ENCODE measurements around the gene TXNDC12.
"Not testable (repeated sequence)": the region's sequence is repeated elsewhere in the genome, so short reads cannot be mapped to it uniquely, and the experiment has no call there.

The TXNDC12 gene

DNA sequence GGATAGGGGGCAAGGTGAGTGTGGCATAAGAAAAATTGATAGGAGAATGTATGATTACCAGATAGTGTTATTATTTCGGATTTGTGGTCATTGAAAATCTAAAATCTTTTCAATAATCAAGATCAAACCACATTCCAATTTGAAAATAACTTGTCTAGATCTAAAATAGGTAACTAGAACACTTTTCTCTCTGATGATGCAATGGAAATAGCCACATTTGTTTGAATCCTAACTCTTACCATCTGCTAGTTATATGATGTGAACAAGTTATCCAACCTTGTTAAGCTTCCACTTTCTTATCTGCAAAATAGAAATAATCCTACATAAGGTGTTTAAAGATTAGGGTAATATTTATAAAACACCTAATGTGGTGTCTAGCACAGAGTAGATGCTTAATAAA is 4.9 kb upstream of the TXNDC12 start:
- no peak overlapping the region for H3K9ac ChIP-seq (ENCODE audit: low read length)
- H3K27ac ChIP-seq (ENCODE audit: low read depth, low read length): no peak overlapping the region
- no peaks in the 10 kb centered on the region for H3K27me3 ChIP-seq (ENCODE audit: control insufficient read depth, insufficient read depth, low read length)
- no peak overlapping the region for H3K4me3 ChIP-seq (ENCODE audit: low read length)
- peaks cover 6% of the 10 kb centered on the region for H3K36me3 ChIP-seq (ENCODE audit: control insufficient read depth, insufficient read depth, low read length)
- H3K4me1 ChIP-seq (ENCODE audit: control insufficient read depth, insufficient read depth, low read length): peaks cover 7% of the 10 kb centered on the region

- H3K4me1 ChIP-seq (ENCODE audit: control insufficient read depth, insufficient read depth, low read length): peaks cover 10% of the 10 kb centered on the region
- peaks cover 6% of the 10 kb centered on the region for H3K36me3 ChIP-seq (ENCODE audit: control insufficient read depth, insufficient read depth, low read length)
- H3K27me3 ChIP-seq (ENCODE audit: control insufficient read depth, insufficient read depth, low read length): no peaks in the 10 kb centered on the region
- no peak overlapping the region for H3K9ac ChIP-seq (ENCODE audit: low read length)
- H3K4me3 ChIP-seq (ENCODE audit: low read length): no peak overlapping the region
- H3K27ac ChIP-seq (ENCODE audit: low read depth, low read length): no peak overlapping the region
Measured at GRCh38 chr1:52059321-52059720, 4.3 kb upstream of the TXNDC12 start.

DNA sequence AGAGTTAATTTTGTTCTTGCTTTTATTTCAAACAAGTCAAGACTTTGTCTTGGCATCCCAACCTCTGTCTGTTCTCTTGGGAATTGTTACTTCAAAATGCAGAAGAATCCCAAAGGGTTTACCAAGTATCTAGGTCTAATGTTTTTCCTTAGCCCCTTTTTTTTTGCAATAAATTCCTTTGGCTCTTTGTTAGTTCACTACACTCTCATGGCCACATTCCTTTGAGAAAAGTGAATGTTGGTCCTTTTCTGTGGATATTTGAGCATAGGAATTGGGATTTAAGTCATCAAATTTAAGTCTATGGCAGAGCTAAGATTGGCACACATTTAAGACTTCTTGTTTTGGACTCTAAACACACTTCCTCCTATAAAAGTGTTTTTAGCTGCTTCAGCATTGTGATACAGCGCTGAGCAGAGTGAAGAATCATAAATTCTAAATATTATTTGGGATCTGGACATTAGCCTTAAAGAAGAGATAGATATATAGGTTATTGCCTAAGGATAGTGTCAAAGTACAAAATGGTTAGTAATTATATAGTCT is 3.0 kb upstream of the TXNDC12 start:
- Histone ChIP-seq H3K4me3 (ENCODE audit: low read length) (no peak overlapping the region), H3K9ac (ENCODE audit: low read length) (no peak overlapping the region), H3K4me1 (ENCODE audit: control insufficient read depth, insufficient read depth, low read length) (peaks cover 13% of the 10 kb centered on the region), H3K27ac (ENCODE audit: low read depth, low read length) (no peak overlapping the region), H3K36me3 (ENCODE audit: control insufficient read depth, insufficient read depth, low read length) (peaks cover 6% of the 10 kb centered on the region), H3K27me3 (ENCODE audit: control insufficient read depth, insufficient read depth, low read length) (no peaks in the 10 kb centered on the region)

GRCh38 chr1:52057255-52057654 is 2.3 kb upstream of the TXNDC12 start:
- H3K9ac ChIP-seq (ENCODE audit: low read length): no peak overlapping the region
- peak overlapping the region; percentile 76 for H3K4me3 ChIP-seq (ENCODE audit: low read length)
- H3K4me1 ChIP-seq (ENCODE audit: control insufficient read depth, insufficient read depth, low read length): peaks cover 13% of the 10 kb centered on the region
- no peaks in the 10 kb centered on the region for H3K27me3 ChIP-seq (ENCODE audit: control insufficient read depth, insufficient read depth, low read length)
- H3K36me3 ChIP-seq (ENCODE audit: control insufficient read depth, insufficient read depth, low read length): peaks cover 5% of the 10 kb centered on the region
- H3K27ac ChIP-seq (ENCODE audit: low read depth, low read length): no peak overlapping the region

DNA sequence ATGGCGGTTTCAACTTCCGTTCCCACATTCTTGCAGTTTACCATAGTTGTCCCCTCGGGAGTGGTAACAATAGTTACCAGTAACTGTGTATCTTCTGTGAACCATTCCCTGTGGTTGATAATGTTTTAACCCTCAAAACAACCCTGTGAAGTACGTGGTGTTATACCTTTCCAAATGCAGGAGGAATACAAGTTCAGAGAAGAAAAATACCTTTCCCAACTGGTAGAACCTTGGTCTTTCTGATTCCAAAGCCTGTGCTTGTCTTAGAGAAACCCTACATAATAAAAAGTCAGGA is 1.9 kb upstream of the TXNDC12 start:
- no peaks in the 10 kb centered on the region for H3K27me3 ChIP-seq (ENCODE audit: control insufficient read depth, insufficient read depth, low read length)
- peaks cover 13% of the 10 kb centered on the region for H3K4me1 ChIP-seq (ENCODE audit: control insufficient read depth, insufficient read depth, low read length)
- H3K36me3 ChIP-seq (ENCODE audit: control insufficient read depth, insufficient read depth, low read length): peaks cover 7% of the 10 kb centered on the region
- H3K9ac ChIP-seq (ENCODE audit: low read length): peak overlapping the region; percentile 16
- H3K27ac ChIP-seq (ENCODE audit: low read depth, low read length): no peak overlapping the region
- H3K4me3 ChIP-seq (ENCODE audit: low read length): peak overlapping the region; percentile 76

- H3K27ac ChIP-seq (ENCODE audit: low read depth, low read length): peak within 1 kb of the TSS; percentile 85
- H3K4me3 ChIP-seq (ENCODE audit: low read length): peak within 1 kb of the TSS; percentile 96
- H3K9ac ChIP-seq (ENCODE audit: low read length): peak within 1 kb of the TSS; percentile 47
- H3K4me1 ChIP-seq (ENCODE audit: control insufficient read depth, insufficient read depth, low read length): peaks cover 13% of the 10 kb centered on the region
- H3K36me3 ChIP-seq (ENCODE audit: control insufficient read depth, insufficient read depth, low read length): peaks cover 7% of the 10 kb centered on the region
- no peaks in the 10 kb centered on the region for H3K27me3 ChIP-seq (ENCODE audit: control insufficient read depth, insufficient read depth, low read length)
Measured at GRCh38 chr1:52056163-52056936, 1.4 kb upstream of the TXNDC12 start, which contains the start of gene BTF3L4. Gene BTF3L4, plus strand, starts transcription at chr1:52056295. Its CDS starts 3,553 bp downstream, at chr1:52059848.

- Histone ChIP-seq H3K4me1 (ENCODE audit: control insufficient read depth, insufficient read depth, low read length) (peaks cover 13% of the 10 kb centered on the region), H3K9ac (ENCODE audit: low read length) (peak overlapping the region; percentile 47), H3K4me3 (ENCODE audit: low read length) (peak overlapping the region; percentile 96), H3K36me3 (ENCODE audit: control insufficient read depth, insufficient read depth, low read length) (peaks cover 7% of the 10 kb centered on the region), H3K27ac (ENCODE audit: low read depth, low read length) (peak overlapping the region; percentile 83), H3K27me3 (ENCODE audit: control insufficient read depth, insufficient read depth, low read length) (no peaks in the 10 kb centered on the region)
Measured at GRCh38 chr1:52055866-52056162, 823 bp upstream of the TXNDC12 start.

- H3K9ac ChIP-seq (ENCODE audit: low read length): peak overlapping the region; percentile 20
- H3K36me3 ChIP-seq (ENCODE audit: control insufficient read depth, insufficient read depth, low read length): peaks cover 7% of the 10 kb centered on the region
- H3K27me3 ChIP-seq (ENCODE audit: control insufficient read depth, insufficient read depth, low read length): no peaks in the 10 kb centered on the region
- peak overlapping the region; percentile 83 for H3K27ac ChIP-seq (ENCODE audit: low read depth, low read length)
- peak overlapping the region; percentile 96 for H3K4me3 ChIP-seq (ENCODE audit: low read length)
- H3K4me1 ChIP-seq (ENCODE audit: control insufficient read depth, insufficient read depth, low read length): peaks cover 13% of the 10 kb centered on the region
Measured at GRCh38 chr1:52054496-52055065, 410 bp downstream of the TXNDC12 start.

- Histone ChIP-seq H3K36me3 (ENCODE audit: control insufficient read depth, insufficient read depth, low read length) (peaks cover 7% of the 10 kb centered on the region), H3K4me1 (ENCODE audit: control insufficient read depth, insufficient read depth, low read length) (peaks cover 13% of the 10 kb centered on the region), H3K9ac (ENCODE audit: low read length) (no peak overlapping the region), H3K27ac (ENCODE audit: low read depth, low read length) (no peak overlapping the region), H3K4me3 (ENCODE audit: low read length) (peak overlapping the region; percentile 96), H3K27me3 (ENCODE audit: control insufficient read depth, insufficient read depth, low read length) (no peaks in the 10 kb centered on the region)
Measured at GRCh38 chr1:52053862-52054261, 1.1 kb downstream of the TXNDC12 start.

GRCh38 chr1:52049337-52049736 is 5.7 kb downstream of the TXNDC12 start:
- not testable (repeated sequence) for H3K4me1 ChIP-seq (ENCODE audit: control insufficient read depth, insufficient read depth, low read length); H3K9ac ChIP-seq (ENCODE audit: low read length); H3K36me3 ChIP-seq (ENCODE audit: control insufficient read depth, insufficient read depth, low read length); H3K27me3 ChIP-seq (ENCODE audit: control insufficient read depth, insufficient read depth, low read length); H3K4me3 ChIP-seq (ENCODE audit: low read length); H3K27ac ChIP-seq (ENCODE audit: low read depth, low read length)

DNA sequence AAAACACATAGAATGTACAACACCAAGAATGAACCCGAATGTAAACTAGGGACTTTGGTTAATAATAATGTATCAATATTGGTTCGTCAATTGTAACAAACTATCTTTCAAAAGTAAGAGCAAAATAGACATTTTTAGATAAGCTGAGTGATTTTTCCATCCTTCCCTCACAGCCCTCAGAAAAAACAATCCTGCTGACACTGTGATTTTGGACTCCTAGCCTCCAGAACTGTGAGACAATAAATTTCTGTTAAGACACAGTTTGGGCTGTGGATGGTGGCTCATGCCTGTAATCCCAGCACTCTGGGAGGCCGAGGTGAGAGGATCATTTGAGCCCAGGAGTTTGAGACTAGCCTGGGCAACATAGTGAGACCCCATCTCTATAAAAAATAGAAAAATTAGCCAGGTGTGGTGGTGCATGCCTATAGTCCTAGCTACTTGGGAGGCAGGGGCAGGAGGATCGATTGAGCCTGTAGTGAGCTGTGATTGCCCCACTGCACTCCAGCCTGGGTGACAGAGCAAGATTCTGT is 9.3 kb downstream of the TXNDC12 start:
- H3K27me3 ChIP-seq (ENCODE audit: control insufficient read depth, insufficient read depth, low read length): not testable (repeated sequence)

DNA sequence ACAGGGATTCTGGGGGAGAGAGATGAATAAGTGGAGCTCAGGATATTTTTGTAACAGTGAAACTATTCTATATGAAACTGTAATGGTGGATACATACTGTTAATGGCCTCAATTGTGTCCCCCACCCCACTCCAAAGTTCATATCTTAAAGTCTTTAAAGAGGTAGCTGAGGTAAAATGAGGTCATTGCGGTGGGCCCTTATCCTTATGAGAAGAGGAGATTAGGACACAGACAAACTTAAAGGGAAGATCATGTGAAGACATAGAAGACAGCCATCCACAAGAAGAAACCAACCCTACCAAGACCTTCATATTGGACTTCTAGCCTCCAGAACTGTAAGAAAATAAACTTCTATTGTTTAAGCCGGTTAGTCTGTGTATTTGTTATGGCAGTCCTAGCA is 9.8 kb downstream of the TXNDC12 start:
- H3K36me3 ChIP-seq (ENCODE audit: control insufficient read depth, insufficient read depth, low read length): no peaks in the 10 kb centered on the region
- H3K27ac ChIP-seq (ENCODE audit: low read depth, low read length): no peak overlapping the region
- H3K4me1 ChIP-seq (ENCODE audit: control insufficient read depth, insufficient read depth, low read length): no peaks in the 10 kb centered on the region
- H3K4me3 ChIP-seq (ENCODE audit: low read length): no peak overlapping the region
- H3K27me3 ChIP-seq (ENCODE audit: control insufficient read depth, insufficient read depth, low read length): no peaks in the 10 kb centered on the region
- H3K9ac ChIP-seq (ENCODE audit: low read length): no peak overlapping the region

More for the DNA sequence above, 9.3 kb downstream of the TXNDC12 start:
- not testable (repeated sequence) for H3K36me3 ChIP-seq (ENCODE audit: control insufficient read depth, insufficient read depth, low read length); H3K4me1 ChIP-seq (ENCODE audit: control insufficient read depth, insufficient read depth, low read length); H3K27ac ChIP-seq (ENCODE audit: low read depth, low read length); H3K4me3 ChIP-seq (ENCODE audit: low read length); H3K9ac ChIP-seq (ENCODE audit: low read length)
